Activated CD8-positive, alpha-beta memory T cell treated with anti-CD3 and anti-CD28 coated beads, Interleukin-2, amount 10 ng/mL, durations not matched to agents 7 days and 5 days (primary cell): ENCODE results near the gene LSS. TPM values are rescaled to one million over a fixed set of nuclear protein-coding genes. Genes with fewer than 3 reads are reported as not detected.
"Not testable (repeated sequence)": the region's sequence is repeated elsewhere in the genome, so short reads cannot be mapped to it uniquely, and the experiment has no call there.

Experiments used
- ATAC-seq: fragments of 150-1000 bp; cut with Tn5 transposase; one replicate; pipeline ENCODE4 v1.10.0; 2021; ENCODE audit warnings: moderate library complexity
- CTCF ChIA-PET: fragments of 350-600 bp; sonication (Branson Sonifier 250); formaldehyde crosslinking; loops from one replicate; lab custom pipeline; 2021; ENCODE audit warnings: antibody characterized with exemption; lab: Charles Lee
- DNase-seq: peaks from one replicate; pipeline ENCODE4 v3.0.0-alpha.2; 2020
- H3K27ac Mint-ChIP-seq: one replicate; pipeline ENCODE4 v1.8.0; 2021; ENCODE audit warnings: mild to moderate bottlenecking, mixed read lengths
- H3K27me3 Mint-ChIP-seq: one replicate; pipeline ENCODE4 v1.8.0; 2021; ENCODE audit warnings: mixed read lengths
- H3K36me3 Mint-ChIP-seq: one replicate; pipeline ENCODE4 v1.8.0; 2021; ENCODE audit warnings: mild to moderate bottlenecking, mixed read lengths
- H3K4me1 Mint-ChIP-seq: one replicate; pipeline ENCODE4 v1.8.0; 2021; ENCODE audit warnings: mixed read lengths
- H3K4me3 Mint-ChIP-seq: one replicate; pipeline ENCODE4 v1.8.0; 2021; ENCODE audit warnings: mild to moderate bottlenecking, moderate library complexity, mixed read lengths
- H3K9me3 Mint-ChIP-seq: one replicate; pipeline ENCODE4 v1.8.0; 2022; ENCODE audit warnings: low read depth, mixed read lengths
- total RNA-seq, 2 experiments: library from RNA; stranded (reverse); gene quantifications; one replicate each; pipeline ENCODE4 v1.2.3, GENCODE V29; 2021

LSS gene
- total RNA-seq, 2 experiments from 2014 or later, result 44.9 to 49.5 TPM

DNA sequence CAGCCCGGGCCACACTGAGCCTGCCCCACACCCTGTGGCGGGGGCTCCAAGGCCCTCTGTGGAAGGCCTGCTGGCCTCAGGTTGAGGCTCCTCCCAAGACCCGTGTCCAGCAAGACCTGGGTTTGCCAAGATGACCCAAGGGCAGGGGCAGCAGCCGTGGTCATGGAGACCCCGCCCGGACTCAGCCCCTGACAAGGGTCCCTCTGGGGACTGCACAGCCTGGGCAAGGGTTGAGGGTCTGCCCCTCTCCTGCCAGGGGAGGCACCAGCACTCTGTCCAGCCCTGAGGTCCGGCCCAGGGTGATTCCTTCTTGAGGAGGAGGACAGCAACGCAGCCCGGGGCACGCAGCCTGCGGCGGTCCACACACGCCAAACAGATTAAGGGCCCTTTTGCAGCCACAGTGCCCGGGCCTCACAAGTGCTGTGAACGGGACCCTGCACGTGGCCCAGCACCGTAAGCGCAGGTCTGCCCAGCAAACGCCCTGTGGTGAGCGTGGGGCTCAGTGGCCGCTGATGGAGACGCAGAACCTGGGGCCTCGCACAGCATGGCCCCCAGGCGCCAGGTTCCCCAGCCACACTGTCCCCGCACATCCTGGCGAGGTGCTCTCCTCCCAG is 47.7 kb downstream of the LSS start:
- peak; percentile 38 for DNase-seq
- no peaks in the 10 kb centered on the region for H3K9me3 Mint-ChIP-seq
- no peak for ATAC-seq
- no peak overlapping the region for H3K4me3 Mint-ChIP-seq
- peaks cover 2% of the 10 kb centered on the region for H3K36me3 Mint-ChIP-seq
- CTCF ChIA-PET, result no interaction called here
- H3K4me1 Mint-ChIP-seq, result peaks cover 11% of the 10 kb centered on the region
- peaks cover 11% of the 10 kb centered on the region for H3K27me3 Mint-ChIP-seq
- H3K27ac Mint-ChIP-seq, result no peak overlapping the region

DNA sequence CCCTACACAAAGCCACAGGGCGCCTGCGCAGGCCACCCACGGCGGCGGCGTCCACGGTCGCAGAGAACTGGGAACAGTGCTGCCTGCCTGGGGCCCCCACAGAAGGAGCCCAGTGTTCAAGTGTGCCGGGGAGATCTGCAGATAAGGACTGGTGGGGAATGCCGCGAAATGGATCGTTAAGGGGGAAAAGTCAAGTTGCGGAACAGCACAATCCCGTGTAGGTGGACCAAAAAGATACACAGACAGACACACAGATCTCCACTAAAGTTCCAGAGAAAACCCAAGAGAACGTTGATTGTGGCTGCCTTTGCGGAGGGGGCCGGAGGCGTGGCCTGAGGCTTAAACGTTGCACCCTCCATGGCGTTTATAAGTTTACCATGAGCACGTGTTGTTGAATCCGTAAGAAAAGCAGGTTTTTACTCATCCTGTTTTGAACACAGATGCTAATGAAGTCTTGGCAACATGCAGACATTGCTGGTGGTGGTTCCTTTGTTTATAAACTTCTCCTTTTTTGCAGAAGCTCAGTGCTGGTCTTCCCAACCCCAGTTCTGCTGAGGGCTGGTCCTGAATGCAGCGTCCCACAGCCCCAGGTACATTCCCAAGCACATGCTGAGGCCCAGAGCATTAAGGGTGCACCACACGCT is 48.4 kb downstream of the LSS start:
- ATAC-seq (no peak), DNase-seq (no peak)
- Mint-ChIP-seq H3K9me3 (no peaks in the 10 kb centered on the region), H3K27me3 (peaks cover 17% of the 10 kb centered on the region), H3K4me3 (no peak overlapping the region), H3K36me3 (peaks cover 2% of the 10 kb centered on the region), H3K27ac (no peak overlapping the region), H3K4me1 (peaks cover 5% of the 10 kb centered on the region)
- CTCF ChIA-PET, result no interaction called here

DNA sequence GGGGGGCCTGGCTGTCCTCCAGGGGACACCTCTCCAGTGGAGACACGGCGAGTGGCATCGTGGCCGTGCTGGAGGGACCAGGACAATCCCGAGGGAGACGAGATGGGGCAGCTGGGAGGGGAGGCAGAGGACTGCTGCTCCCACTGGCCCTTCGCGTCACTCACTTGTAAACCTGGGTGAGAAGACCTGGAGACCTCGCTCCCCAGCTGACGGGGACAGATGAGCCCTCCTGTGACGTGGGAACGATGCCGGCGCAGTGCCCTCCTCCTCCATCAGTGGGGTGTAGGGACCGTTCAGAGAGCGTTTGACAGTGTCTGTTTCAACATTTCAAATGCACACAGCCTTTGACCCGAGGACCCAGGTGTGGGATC is 48.9 kb downstream of the LSS start:
- Mint-ChIP-seq H3K27ac (no peak overlapping the region), H3K9me3 (peaks cover 1% of the 10 kb centered on the region), H3K36me3 (peaks cover 3% of the 10 kb centered on the region), H3K4me1 (peaks cover 1% of the 10 kb centered on the region), H3K4me3 (no peak overlapping the region), H3K27me3 (peaks cover 22% of the 10 kb centered on the region)
- peak; percentile 38 for DNase-seq
- no peak for ATAC-seq
- CTCF ChIA-PET, result no interaction called here

DNA sequence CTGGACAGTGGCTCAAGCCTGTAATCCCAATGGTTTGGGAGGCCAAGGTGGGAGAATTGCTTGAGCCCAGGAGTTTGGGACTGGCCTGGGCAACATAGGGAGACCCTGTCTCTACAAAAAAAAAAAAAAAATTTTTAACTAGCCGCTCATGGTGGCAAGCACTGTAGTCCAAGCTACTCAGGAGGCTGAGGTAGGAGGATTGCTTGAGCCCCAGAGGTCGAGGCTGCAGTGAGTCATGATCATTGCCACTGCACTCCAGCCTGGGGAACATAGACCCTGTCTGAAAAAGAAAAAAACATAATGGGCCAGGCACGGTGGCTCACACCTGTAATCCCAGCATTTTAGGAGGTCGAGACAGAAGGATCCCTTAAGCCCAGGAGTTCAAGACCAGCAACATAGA is 49.6 kb downstream of the LSS start:
- no peak for ATAC-seq
- CTCF ChIA-PET, result no interaction called here
- DNase-seq, result peak; percentile 27
- peaks cover 27% of the 10 kb centered on the region for H3K27me3 Mint-ChIP-seq
- H3K27ac Mint-ChIP-seq, result no peak overlapping the region
- peaks cover 8% of the 10 kb centered on the region for H3K36me3 Mint-ChIP-seq
- peaks cover 5% of the 10 kb centered on the region for H3K9me3 Mint-ChIP-seq
- no peak overlapping the region for H3K4me3 Mint-ChIP-seq
- H3K4me1 Mint-ChIP-seq, result no peaks in the 10 kb centered on the region

DNA sequence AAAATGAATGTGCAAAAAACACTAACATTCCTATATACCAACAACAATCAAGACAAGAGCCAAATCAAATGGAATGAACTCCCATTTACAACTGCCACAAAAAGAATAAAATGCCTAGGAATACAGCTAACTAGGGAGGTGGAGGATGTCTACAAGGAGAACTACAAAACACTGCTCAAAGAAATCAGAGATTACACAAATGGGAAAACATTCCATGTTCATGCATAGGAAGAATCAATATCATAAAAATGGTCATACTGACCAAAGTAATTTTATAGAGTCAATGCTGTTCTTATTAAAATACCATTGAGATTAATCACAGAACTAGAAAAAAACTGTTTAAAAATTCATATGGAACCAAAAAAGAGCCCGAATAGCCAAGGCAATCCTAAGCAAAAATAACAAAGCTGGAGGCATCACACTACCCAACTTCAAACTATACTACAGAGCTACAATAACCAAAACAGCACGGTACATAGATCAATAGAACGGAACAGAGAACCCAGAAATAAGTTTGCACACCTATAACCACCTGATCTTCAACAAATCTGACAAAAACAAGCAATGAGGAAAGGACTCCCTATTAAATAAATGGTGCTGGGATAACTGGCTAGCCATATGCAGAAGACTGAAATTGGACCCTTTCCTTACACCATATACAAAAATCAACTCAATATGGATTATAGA is 52.0 kb downstream of the LSS start:
- not testable (repeated sequence) for ATAC-seq
- CTCF ChIA-PET, result interaction anchor here (1.0 kb wide), 1 partner anchor 34 kb away, joined by 3 read pairs; no protein-coding TSS in a partner anchor

DNA sequence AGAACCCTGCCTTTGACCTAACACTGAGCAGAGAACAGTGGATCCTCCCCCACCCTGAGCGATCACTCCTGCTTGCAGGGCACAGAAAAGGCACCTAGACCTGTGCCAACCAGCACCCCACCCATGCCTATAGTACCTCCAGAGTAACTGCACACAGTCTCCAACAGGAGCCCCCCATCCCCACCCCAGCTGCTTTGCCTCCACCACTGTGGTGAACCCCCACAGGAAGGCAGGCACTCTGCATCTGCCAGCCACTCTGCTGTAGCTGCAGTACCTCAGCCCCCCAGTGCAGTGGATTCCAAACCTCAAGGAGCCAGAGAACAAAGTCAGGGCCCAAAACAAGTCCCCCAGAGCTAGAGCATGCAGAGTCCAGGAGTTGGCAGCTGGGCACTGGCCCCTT is 55.0 kb downstream of the LSS start:
- Mint-ChIP-seq H3K4me3 (no peak overlapping the region), H3K27ac (no peak overlapping the region), H3K27me3 (peaks cover 27% of the 10 kb centered on the region), H3K36me3 (peaks cover 8% of the 10 kb centered on the region), H3K9me3 (peaks cover 5% of the 10 kb centered on the region), H3K4me1 (peaks cover 4% of the 10 kb centered on the region)
- CTCF ChIA-PET, result no interaction called here
- peak; percentile 19 for DNase-seq
- ATAC-seq, result no peak

More for the DNA sequence above, 52.0 kb downstream of the LSS start:
- H3K4me3 Mint-ChIP-seq, H3K27ac Mint-ChIP-seq, H3K9me3 Mint-ChIP-seq, H3K4me1 Mint-ChIP-seq, DNase-seq, H3K36me3 Mint-ChIP-seq: not testable (repeated sequence)
- peaks cover 27% of the 10 kb centered on the region for H3K27me3 Mint-ChIP-seq

DNA sequence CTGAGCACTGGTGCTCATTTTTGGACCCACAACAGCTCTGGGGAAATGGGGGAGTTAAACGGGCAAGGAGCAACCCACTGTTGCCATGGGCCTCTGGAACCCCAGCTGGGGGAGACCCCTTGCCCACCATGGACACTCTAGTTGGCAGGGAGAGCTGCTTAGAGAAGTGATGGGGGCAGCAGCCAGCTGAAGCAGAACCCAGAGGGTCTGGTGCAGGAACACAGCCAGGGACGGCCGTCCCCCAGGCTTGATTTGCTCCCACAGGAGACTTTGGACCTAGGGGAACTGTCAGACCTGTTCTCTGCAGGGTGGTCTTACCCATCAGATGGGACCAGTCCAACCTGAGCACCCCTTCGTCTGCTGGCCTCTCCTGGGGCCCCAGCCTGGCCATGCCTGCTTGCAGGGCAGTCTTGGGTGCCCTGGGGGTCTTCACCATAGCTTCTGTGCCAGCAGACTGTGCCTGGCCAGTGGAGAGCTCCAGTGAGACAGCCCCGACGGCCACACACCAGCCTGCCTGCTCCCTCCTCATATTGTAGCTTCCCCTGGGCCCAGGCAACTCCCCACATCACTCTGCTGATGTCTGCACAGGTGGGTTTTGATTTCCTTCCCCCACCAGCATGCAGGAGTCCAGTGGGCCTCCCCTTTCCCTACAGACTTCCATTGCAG is 55.6 kb downstream of the LSS start:
- peaks cover 4% of the 10 kb centered on the region for H3K4me1 Mint-ChIP-seq
- H3K9me3 Mint-ChIP-seq, result peaks cover 5% of the 10 kb centered on the region
- H3K27me3 Mint-ChIP-seq, result peaks cover 27% of the 10 kb centered on the region
- ATAC-seq (no peak), DNase-seq (peak; percentile 21)
- no peak overlapping the region for H3K27ac Mint-ChIP-seq
- no peak overlapping the region for H3K4me3 Mint-ChIP-seq
- CTCF ChIA-PET, result no interaction called here
- peaks cover 8% of the 10 kb centered on the region for H3K36me3 Mint-ChIP-seq

DNA sequence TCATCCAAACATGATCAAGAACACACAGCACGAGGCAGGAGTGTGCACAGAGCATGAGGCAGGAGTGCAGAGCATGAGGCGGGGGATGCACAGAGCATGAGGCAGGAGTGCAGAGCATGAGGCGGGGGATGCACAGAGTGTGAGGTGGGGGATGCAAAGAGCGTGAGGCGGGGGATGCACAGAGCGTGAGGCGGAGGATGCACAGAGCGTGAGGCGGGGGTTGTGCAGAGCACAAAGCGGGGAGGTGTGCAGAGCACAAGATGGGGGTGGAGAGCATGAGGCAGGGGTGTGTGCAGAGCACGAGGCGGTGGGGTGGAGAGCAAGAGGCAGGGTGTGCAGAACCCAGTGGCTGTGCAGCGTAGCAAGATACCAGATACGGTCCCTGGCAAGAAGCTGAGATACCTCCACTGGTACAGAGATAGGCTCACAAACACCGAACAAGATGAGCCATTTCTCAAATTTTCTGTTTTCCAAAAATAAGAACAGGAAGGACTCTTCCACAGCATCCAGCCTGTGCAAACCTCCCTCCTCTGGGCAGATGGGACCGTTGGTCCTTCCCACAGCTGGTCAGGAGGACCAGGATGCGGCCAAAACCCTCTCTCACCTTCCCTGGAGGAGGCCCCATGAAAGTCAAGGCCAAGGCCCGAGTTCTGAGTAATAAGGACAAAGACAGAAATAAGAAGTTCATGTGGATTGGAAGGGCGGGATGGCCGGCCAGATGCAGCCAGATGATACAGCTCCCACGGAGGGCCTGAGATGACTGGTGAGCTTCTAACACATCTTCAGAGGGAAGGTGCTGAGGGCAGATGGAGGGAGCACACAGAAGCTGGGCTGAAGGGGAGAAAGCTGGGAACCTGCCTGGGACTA is 56.3 kb downstream of the LSS start:
- Mint-ChIP-seq H3K4me1 (peaks cover 4% of the 10 kb centered on the region), H3K27ac (no peak overlapping the region), H3K9me3 (peaks cover 5% of the 10 kb centered on the region), H3K36me3 (peaks cover 8% of the 10 kb centered on the region), H3K4me3 (no peak overlapping the region), H3K27me3 (peaks cover 27% of the 10 kb centered on the region)
- CTCF ChIA-PET, result no interaction called here
- peak; percentile 19 for DNase-seq
- no peak for ATAC-seq

DNA sequence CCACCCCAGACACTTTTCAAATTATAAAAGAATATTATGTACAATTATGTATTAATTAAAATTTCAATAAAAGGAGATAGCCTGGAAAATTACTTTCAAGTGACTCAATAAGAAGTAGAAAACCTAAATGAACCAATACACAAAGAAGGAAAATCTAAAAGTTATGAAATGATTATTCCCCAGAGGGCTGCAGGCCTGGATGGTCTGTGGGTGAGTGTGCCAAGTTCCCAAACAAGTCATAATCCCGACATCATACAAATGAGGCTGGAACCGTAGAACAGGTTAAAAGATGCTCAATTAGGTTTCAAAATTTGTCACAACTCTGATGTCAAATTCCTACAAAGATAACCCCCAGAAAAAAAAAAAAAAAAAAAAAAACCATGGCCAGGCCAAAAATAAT is 57.0 kb downstream of the LSS start:
- CTCF ChIA-PET, result no interaction called here
- Mint-ChIP-seq H3K27ac (no peak overlapping the region), H3K36me3 (peaks cover 8% of the 10 kb centered on the region), H3K4me1 (peaks cover 4% of the 10 kb centered on the region), H3K27me3 (peaks cover 21% of the 10 kb centered on the region), H3K4me3 (no peak overlapping the region), H3K9me3 (peaks cover 5% of the 10 kb centered on the region)
- no peak for DNase-seq
- ATAC-seq, result no peak

DNA sequence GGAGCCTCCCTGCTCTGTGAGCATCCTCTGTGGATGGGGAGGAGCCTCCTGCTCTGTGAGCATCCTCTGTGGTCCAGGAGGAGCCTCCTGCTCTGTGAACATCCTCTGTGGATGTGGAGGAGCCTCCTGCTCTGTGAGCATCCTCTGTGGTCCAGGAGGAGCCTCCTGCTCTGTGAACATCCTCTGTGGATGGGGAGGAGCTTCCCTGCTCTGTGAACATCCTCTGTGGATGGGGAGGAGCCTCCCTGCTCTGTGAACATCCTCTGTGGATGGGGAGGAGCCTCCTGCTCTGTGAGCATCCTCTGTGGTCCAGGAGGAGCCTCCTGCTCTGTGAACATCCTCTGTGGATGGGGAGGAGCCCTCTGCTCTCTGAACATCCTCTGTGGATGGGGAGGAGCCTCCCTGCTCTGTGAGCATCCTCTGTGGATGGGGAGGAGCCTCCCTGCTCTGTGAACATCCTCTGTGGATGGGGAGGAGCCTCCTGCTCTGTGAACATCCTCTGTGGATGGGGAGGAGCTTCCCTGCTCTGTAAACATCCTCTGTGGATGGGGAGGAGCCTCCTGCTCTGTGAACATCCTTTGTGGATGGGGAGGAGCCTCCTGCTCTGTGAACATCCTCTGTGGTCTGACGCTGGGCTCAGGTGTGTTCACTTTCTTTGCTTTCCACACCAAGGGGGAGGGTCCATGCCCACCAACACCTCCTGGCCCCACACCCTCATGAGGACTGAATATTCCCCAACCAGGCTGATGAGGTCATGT is 58.0 kb downstream of the LSS start:
- H3K27ac Mint-ChIP-seq, ATAC-seq, H3K9me3 Mint-ChIP-seq, H3K36me3 Mint-ChIP-seq, H3K4me3 Mint-ChIP-seq, H3K4me1 Mint-ChIP-seq: not testable (repeated sequence)
- H3K27me3 Mint-ChIP-seq, result peaks cover 17% of the 10 kb centered on the region
- DNase-seq, result peak; percentile 39
- CTCF ChIA-PET, result interaction anchor here (1.4 kb wide), 1 partner anchor 27 kb away, joined by 4 read pairs; no protein-coding TSS in a partner anchor

DNA sequence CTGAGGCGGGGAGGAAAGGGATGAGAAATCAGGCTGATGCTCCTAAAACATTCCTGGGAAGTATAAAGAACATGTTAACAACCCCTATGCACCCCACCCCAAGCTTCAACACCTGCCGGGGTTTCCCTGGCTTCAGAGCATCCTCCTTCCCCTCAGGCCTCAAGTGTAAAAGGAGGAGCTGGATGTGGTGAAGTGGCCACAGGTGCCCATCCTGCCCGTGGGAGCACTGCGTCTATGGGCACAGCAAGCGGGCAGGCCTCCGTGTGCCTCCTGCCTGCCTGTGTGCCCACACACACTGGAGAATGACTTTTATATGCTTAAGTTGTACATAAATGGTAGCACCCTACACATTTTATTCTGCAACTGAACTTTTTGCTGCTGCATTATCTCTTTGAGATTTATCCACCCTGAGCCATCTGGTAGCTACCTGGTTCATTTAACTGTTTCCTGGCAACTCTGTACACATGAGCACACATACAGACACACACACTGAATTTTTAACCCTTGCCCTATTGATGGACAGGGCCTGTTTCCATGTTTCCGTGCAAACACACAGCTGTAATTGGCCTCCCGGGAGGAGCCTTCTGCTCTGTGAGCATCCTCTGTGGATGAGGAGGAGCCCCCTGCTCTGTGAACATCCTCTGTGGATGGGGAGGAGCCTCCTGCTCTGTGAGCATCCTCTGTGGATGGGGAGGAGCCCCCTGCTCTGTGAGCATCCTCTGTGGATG is 59.8 kb downstream of the LSS start:
- CTCF ChIA-PET, result no interaction called here
- H3K36me3 Mint-ChIP-seq, result no peaks in the 10 kb centered on the region
- H3K9me3 Mint-ChIP-seq, result no peaks in the 10 kb centered on the region
- H3K4me1 Mint-ChIP-seq, result peaks cover 4% of the 10 kb centered on the region
- no peak for ATAC-seq
- no peak overlapping the region for H3K4me3 Mint-ChIP-seq
- H3K27me3 Mint-ChIP-seq, result peaks cover 9% of the 10 kb centered on the region
- DNase-seq, result peak; percentile 35
- peak overlapping the region; percentile 34 for H3K27ac Mint-ChIP-seq

DNA sequence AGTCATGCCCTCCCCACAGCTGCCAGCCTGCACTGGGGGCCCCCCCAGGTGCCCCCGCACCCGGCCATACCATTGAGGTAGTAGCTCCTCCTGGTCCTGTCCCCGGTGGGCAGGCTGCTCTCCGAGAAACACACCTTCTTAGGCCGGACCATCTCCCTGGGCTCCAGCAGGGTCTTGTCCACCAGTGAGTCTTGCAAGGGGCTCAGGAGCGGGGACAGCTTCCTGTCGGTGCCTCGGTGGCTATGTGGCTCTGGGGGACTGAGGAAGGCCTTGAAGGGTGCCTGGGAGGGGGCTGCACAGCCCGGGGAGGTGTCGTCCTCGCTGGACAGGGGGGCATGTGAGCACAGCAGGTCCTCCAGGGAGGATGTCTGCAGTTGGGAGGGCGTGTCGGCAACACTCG is 60.3 kb downstream of the LSS start:
- Mint-ChIP-seq H3K36me3 (no peaks in the 10 kb centered on the region), H3K9me3 (no peaks in the 10 kb centered on the region), H3K27ac (no peak overlapping the region), H3K4me1 (peaks cover 4% of the 10 kb centered on the region), H3K4me3 (no peak overlapping the region), H3K27me3 (peaks cover 9% of the 10 kb centered on the region)
- peak; percentile 37 for DNase-seq
- CTCF ChIA-PET, result no interaction called here
- no peak for ATAC-seq
